ENCODE measurements around the gene CCDC3. TPM values are rescaled to one million over a fixed set of nuclear protein-coding genes. Genes with fewer than 3 reads are reported as not detected.
A peak's percentile ranks its signal among the peaks of the same experiment; 100 is the strongest.

Gene CCDC3
- total RNA-seq, 1 experiment from 2014 or later = not detected

GRCh38 chr10:12908773-12909172 is 92.7 kb downstream of the CCDC3 start:
- Histone ChIP-seq H2AFZ (ENCODE audit: low read length) (no peak overlapping the region), H3K27ac (ENCODE audit: low read length) (no peak overlapping the region), H3K9me2 (replicated peaks; ENCODE audit: low read length) (no peaks in the 10 kb centered on the region), H3K9me3 (ENCODE audit: low read length) (no peaks in the 10 kb centered on the region), H4K20me1 (ENCODE audit: low read length) (no peaks in the 10 kb centered on the region), H3K9ac (ENCODE audit: low read length) (no peak overlapping the region), H3K4me2 (ENCODE audit: low read length) (no peak overlapping the region), H3K27me3 (ENCODE audit: low read length) (no peaks in the 10 kb centered on the region), H3K4me1 (ENCODE audit: insufficient read depth, low read length) (peaks cover 8% of the 10 kb centered on the region), H3K79me2 (ENCODE audit: low read length) (no peaks in the 10 kb centered on the region), H3K36me3 (ENCODE audit: low read depth, low read length) (no peaks in the 10 kb centered on the region), H3F3A (ENCODE audit: low read length, unreplicated experiment) (no peaks in the 10 kb centered on the region), H3K4me3 (ENCODE audit: low read length) (no peak overlapping the region)
- no peak for TF ChIP-seq CTCF (conservative IDR thresholded peaks at IDR 0.05; ENCODE audit: low read depth, low read length)
- no peak for TF ChIP-seq EZH2phosphoT487 (IDR thresholded peaks at IDR 0.05; ENCODE audit: borderline replicate concordance, low read length)
- no peak for TF ChIP-seq EZH2 (IDR thresholded peaks at IDR 0.05; ENCODE audit: low read length, unreplicated experiment)
- ATAC-seq (no peak), DNase-seq (no peak)
- POLR2A ChIA-PET (ENCODE audit: unreplicated experiment) = no interaction called here
- CTCF ChIA-PET = no interaction called here
- no TSS peak for BruUV-seq (replicated peaks)
- intact Hi-C loops (cut with micrococcal nuclease) = loop anchor here (10.0 kb wide), 1 partner anchor 166 kb away; no protein-coding TSS in a partner anchor

GRCh38 chr10:12907656-12908055 is 93.9 kb downstream of the CCDC3 start:
- intact Hi-C loops (cut with micrococcal nuclease) = loop anchor here (10.0 kb wide), 1 partner anchor 167 kb away; no protein-coding TSS in a partner anchor
- no peak for TF ChIP-seq CTCF (conservative IDR thresholded peaks at IDR 0.05; ENCODE audit: low read depth, low read length)
- no peak for TF ChIP-seq EZH2 (IDR thresholded peaks at IDR 0.05; ENCODE audit: low read length, unreplicated experiment)
- TF ChIP-seq EZH2phosphoT487 (IDR thresholded peaks at IDR 0.05; ENCODE audit: borderline replicate concordance, low read length) = no peak
- H3K9me3 ChIP-seq (ENCODE audit: low read length) = no peaks in the 10 kb centered on the region
- no peaks in the 10 kb centered on the region for H3K9me2 ChIP-seq (replicated peaks; ENCODE audit: low read length)
- ChIA-PET CTCF (interaction anchor here (0.6 kb wide), 1 partner anchor 24 kb away, joined by 3 read pairs; no protein-coding TSS in a partner anchor), POLR2A (ENCODE audit: unreplicated experiment) (no interaction called here)
- no peaks in the 10 kb centered on the region for H3K27me3 ChIP-seq (ENCODE audit: low read length)
- H3F3A ChIP-seq (ENCODE audit: low read length, unreplicated experiment) = no peaks in the 10 kb centered on the region
- no peaks in the 10 kb centered on the region for H3K79me2 ChIP-seq (ENCODE audit: low read length)
- H3K27ac ChIP-seq (ENCODE audit: low read length) = no peak overlapping the region
- no TSS peak for BruUV-seq (replicated peaks)
- H3K4me2 ChIP-seq (ENCODE audit: low read length) = no peak overlapping the region
- ATAC-seq (no peak), DNase-seq (no peak)
- H3K36me3 ChIP-seq (ENCODE audit: low read depth, low read length) = no peaks in the 10 kb centered on the region
- no peak overlapping the region for H3K4me3 ChIP-seq (ENCODE audit: low read length)
- no peak overlapping the region for H2AFZ ChIP-seq (ENCODE audit: low read length)
- H3K4me1 ChIP-seq (ENCODE audit: insufficient read depth, low read length) = 0 out of 2 replicates have a peak, but pooled peaks cover 3% of the 10 kb centered on the region
- no peaks in the 10 kb centered on the region for H4K20me1 ChIP-seq (ENCODE audit: low read length)
- no peak overlapping the region for H3K9ac ChIP-seq (ENCODE audit: low read length)

GRCh38 chr10:12906051-12906541 is 95.4 kb downstream of the CCDC3 start:
- Histone ChIP-seq H3K4me3 (ENCODE audit: low read length) (no peak overlapping the region), H3K9me3 (ENCODE audit: low read length) (no peaks in the 10 kb centered on the region), H3K27ac (ENCODE audit: low read length) (no peak overlapping the region), H3K79me2 (ENCODE audit: low read length) (no peaks in the 10 kb centered on the region), H3K9me2 (replicated peaks; ENCODE audit: low read length) (no peaks in the 10 kb centered on the region), H3K9ac (ENCODE audit: low read length) (no peak overlapping the region), H3K4me2 (ENCODE audit: low read length) (no peak overlapping the region), H3K4me1 (ENCODE audit: insufficient read depth, low read length) (0 out of 2 replicates have a peak, but pooled peaks cover 3% of the 10 kb centered on the region), H3K27me3 (ENCODE audit: low read length) (no peaks in the 10 kb centered on the region), H4K20me1 (ENCODE audit: low read length) (no peaks in the 10 kb centered on the region), H3K36me3 (ENCODE audit: low read depth, low read length) (no peaks in the 10 kb centered on the region), H2AFZ (ENCODE audit: low read length) (no peak overlapping the region), H3F3A (ENCODE audit: low read length, unreplicated experiment) (no peaks in the 10 kb centered on the region)
- intact Hi-C loops (cut with micrococcal nuclease) = loop anchor here (10.0 kb wide), 1 partner anchor 169 kb away; no protein-coding TSS in a partner anchor
- ATAC-seq (0 out of 2 replicates have a peak, but pooled peaks have one; percentile 9), DNase-seq (no peak)
- POLR2A ChIA-PET (ENCODE audit: unreplicated experiment) = no interaction called here
- no TSS peak for BruUV-seq (replicated peaks)
- TF ChIP-seq EZH2 (IDR thresholded peaks at IDR 0.05; ENCODE audit: low read length, unreplicated experiment) (no peak), EZH2phosphoT487 (IDR thresholded peaks at IDR 0.05; ENCODE audit: borderline replicate concordance, low read length) (no peak), CTCF (conservative IDR thresholded peaks at IDR 0.05; ENCODE audit: low read depth, low read length) (no peak)
- CTCF ChIA-PET = no interaction called here
